AG09309 (cell line): ENCODE measurements around the gene PRKCA.
A peak's percentile ranks its signal among the peaks of the same experiment; 100 is the strongest.

ENCODE experiments used
- DNase-seq: peaks from one replicate; pipeline ENCODE4 v3.0.0-alpha.2; 2010; ENCODE audit warnings: low read depth
- H3K4me3 ChIP-seq: 2 replicates; pipeline ENCODE4 v1.5.1; 2011; ENCODE audit warnings: mild to moderate bottlenecking, low read depth, low read length, moderate library complexity; ENCODE audit not compliant: control insufficient read depth
- CTCF ChIP-seq: IDR thresholded peaks from 2 replicates; pipeline ENCODE4 v1.5.1; 2011; ENCODE audit warnings: mild to moderate bottlenecking, low read depth, low read length, inconsistent platforms; ENCODE audit not compliant: insufficient read depth, control insufficient read depth; ENCODE audit errors: missing control alignments

The PRKCA gene

GRCh38 chr17:66431910-66432309, 129.5 kb downstream of the PRKCA start:
- peak; percentile 59 for DNase-seq
- no peak for TF ChIP-seq CTCF
- H3K4me3 ChIP-seq: no peak overlapping the region

GRCh38 chr17:66432411-66432957, 130.1 kb downstream of the PRKCA start:
- no peak for DNase-seq
- TF ChIP-seq CTCF: no peak
- H3K4me3 ChIP-seq: no peak overlapping the region

DNA sequence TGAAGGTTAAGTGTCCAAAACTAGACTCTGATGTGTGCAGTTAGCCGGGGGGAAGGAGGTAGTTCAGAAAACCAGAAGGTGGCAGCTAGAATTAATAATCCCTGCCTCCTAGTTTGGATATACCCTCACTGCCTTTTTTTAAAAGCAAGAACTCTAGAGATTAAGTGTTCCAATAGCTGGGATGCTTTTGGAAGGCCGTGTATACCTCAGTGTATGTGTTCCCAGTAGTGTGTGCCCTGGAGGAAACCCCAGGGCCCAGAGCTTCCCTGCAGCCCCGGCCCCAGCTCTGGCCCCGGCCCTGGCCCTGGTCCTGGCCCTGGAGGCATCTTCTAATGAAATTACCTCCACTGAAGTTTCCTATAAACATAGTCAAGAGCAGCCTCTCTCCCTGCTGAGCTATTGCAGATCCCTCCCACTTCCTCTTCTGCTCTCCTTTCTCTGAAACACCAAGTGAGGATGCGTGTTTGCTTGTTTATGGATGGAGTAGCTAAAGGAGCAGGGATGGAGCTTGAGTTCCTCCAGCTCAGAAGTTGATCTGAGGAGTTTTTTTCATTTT, 130.7 kb downstream of the PRKCA start:
- no peak for TF ChIP-seq CTCF
- no peak overlapping the region for H3K4me3 ChIP-seq
- no peak for DNase-seq

DNA sequence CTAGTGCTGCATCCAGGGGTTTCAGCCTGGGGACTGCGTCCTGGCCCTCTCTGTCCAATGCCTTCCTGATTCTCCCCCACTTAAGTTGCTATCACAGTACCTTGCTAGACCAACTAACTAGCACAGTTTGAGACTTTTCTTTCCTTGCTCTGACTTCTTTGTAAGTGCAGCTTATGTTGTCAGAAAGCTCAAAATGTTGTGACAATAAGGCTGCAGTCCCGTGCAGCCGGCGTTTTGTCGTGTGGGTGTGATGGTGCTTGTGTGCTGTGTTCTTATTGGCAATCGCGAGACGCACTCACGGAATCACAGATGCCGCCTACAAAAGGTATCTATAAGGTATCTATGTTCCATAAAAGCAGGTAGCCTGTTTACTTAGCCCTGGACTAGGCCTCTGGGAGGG, 132.8 kb downstream of the PRKCA start:
- TF ChIP-seq CTCF: no peak
- no peak for DNase-seq

GRCh38 chr17:66436631-66437030, 134.2 kb downstream of the PRKCA start:
- no peak for TF ChIP-seq CTCF
- no peak for DNase-seq
- no peak overlapping the region for H3K4me3 ChIP-seq

More for the DNA sequence above, 132.8 kb downstream of the PRKCA start:
- no peak overlapping the region for H3K4me3 ChIP-seq

DNA sequence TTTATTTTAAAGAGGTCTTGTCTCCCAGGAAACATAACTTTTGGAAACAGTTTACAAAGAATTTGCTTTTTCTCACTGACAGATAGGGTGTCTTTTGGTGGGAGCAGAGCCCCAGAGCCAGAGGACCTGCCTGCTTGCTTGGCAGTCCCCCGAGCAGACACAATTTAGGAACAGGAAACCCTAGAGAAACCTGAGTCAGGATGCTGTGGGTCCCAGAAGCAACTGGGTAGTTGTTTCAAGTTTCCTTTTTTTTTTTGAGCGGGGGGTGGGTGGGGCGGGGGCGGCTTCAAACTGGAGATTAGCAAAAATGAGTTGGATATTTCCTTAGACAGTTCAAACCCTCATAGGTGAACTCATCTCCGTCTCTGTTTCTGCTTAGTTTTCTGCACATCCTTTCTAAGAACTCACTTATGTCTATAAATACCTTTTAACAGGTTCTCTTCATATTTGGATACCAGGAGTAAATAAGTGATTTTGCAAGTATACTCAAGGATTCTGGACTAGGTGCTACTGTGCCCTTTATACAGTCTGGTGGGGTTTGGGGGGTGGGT, 135.1 kb downstream of the PRKCA start:
- no peak for TF ChIP-seq CTCF
- DNase-seq: no peak
- H3K4me3 ChIP-seq: no peak overlapping the region

GRCh38 chr17:66438101-66438500, 135.7 kb downstream of the PRKCA start:
- no peak for DNase-seq
- TF ChIP-seq CTCF: no peak
- H3K4me3 ChIP-seq: no peak overlapping the region
